ENCODE measurements around the gene KLRF2.

Gene KLRF2

GRCh38 chr12:9928607-9929006 is 47.3 kb downstream of the KLRF2 start:
- H3K27me3 ChIP-seq, result peaks cover 9% of the 10 kb centered on the region; the same call in 1 of the 2 replicates
- no peak overlapping the region for H3K4me3 ChIP-seq (ENCODE audit: low read depth, low read length)
- no peaks in the 10 kb centered on the region for H3K4me1 ChIP-seq
- DNase-seq, result no peak
- TF ChIP-seq CTCF (IDR thresholded peaks at IDR 0.05; ENCODE audit: low read depth, low read length), result no peak
- H3K9me3 ChIP-seq, result no peaks in the 10 kb centered on the region
- no peaks in the 10 kb centered on the region for H3K36me3 ChIP-seq

GRCh38 chr12:9931245-9931644 is 50.0 kb downstream of the KLRF2 start:
- TF ChIP-seq CTCF (IDR thresholded peaks at IDR 0.05; ENCODE audit: low read depth, low read length), result no peak
- H3K27me3 ChIP-seq, result peaks cover 14% of the 10 kb centered on the region
- no peak for DNase-seq
- no peaks in the 10 kb centered on the region for H3K4me1 ChIP-seq
- H3K4me3 ChIP-seq (ENCODE audit: low read depth, low read length), result no peak overlapping the region
- no peaks in the 10 kb centered on the region for H3K36me3 ChIP-seq
- no peaks in the 10 kb centered on the region for H3K9me3 ChIP-seq

- H3K36me3 ChIP-seq, result no peaks in the 10 kb centered on the region
- no peaks in the 10 kb centered on the region for H3K9me3 ChIP-seq
- no peaks in the 10 kb centered on the region for H3K4me1 ChIP-seq
- DNase-seq, result no peak
- TF ChIP-seq CTCF (IDR thresholded peaks at IDR 0.05; ENCODE audit: low read depth, low read length), result no peak
- H3K27me3 ChIP-seq, result peaks cover 22% of the 10 kb centered on the region
- H3K4me3 ChIP-seq (ENCODE audit: low read depth, low read length), result no peak within 1 kb of the TSS
Measured at GRCh38 chr12:9932270-9932669, 51.0 kb downstream of the KLRF2 start, which contains the start of gene CLEC2A. TSS of gene CLEC2A (minus strand) at chr12:9932370. CDS start at chr12:9932329, 41 bp downstream.

- TF ChIP-seq CTCF (IDR thresholded peaks at IDR 0.05; ENCODE audit: low read depth, low read length), result no peak
- Histone ChIP-seq H3K27me3 (peaks cover 22% of the 10 kb centered on the region), H3K4me1 (no peaks in the 10 kb centered on the region), H3K9me3 (no peaks in the 10 kb centered on the region), H3K4me3 (ENCODE audit: low read depth, low read length) (no peak overlapping the region), H3K36me3 (no peaks in the 10 kb centered on the region)
- no peak for DNase-seq
Measured at GRCh38 chr12:9933958-9934357, 52.7 kb downstream of the KLRF2 start.

GRCh38 chr12:9935026-9935425 is 53.7 kb downstream of the KLRF2 start:
- TF ChIP-seq CTCF (IDR thresholded peaks at IDR 0.05; ENCODE audit: low read depth, low read length), result no peak
- Histone ChIP-seq H3K27me3 (peaks cover 22% of the 10 kb centered on the region), H3K4me1 (no peaks in the 10 kb centered on the region), H3K36me3 (no peaks in the 10 kb centered on the region), H3K9me3 (no peaks in the 10 kb centered on the region), H3K4me3 (ENCODE audit: low read depth, low read length) (no peak overlapping the region)
- DNase-seq, result no peak

- H3K4me1 ChIP-seq, result no peaks in the 10 kb centered on the region
- no peak overlapping the region for H3K4me3 ChIP-seq (ENCODE audit: low read depth, low read length)
- TF ChIP-seq CTCF (IDR thresholded peaks at IDR 0.05; ENCODE audit: low read depth, low read length), result no peak
- H3K36me3 ChIP-seq, result no peaks in the 10 kb centered on the region
- H3K27me3 ChIP-seq, result peaks cover 13% of the 10 kb centered on the region
- DNase-seq, result no peak
- H3K9me3 ChIP-seq, result no peaks in the 10 kb centered on the region
Measured at GRCh38 chr12:9936591-9936990, 55.3 kb downstream of the KLRF2 start.
